HCT116 (cell line): ENCODE data around the gene CFAP54. TPM values are rescaled to one million over a fixed set of nuclear protein-coding genes. Genes with fewer than 3 reads are reported as not detected.

Experiments used
- ATAC-seq: fragments of 200-7000 bp; cut with Tn5 transposase; 2 replicates; pipeline ENCODE4 v1.9.1; 2020; ENCODE audit warnings: mild to moderate bottlenecking, moderate library complexity
- BruUV-seq: library from RNA; stranded (reverse); fragments of 400-500 nt; replicated peaks from 2 replicates; lab custom pipeline; 2021; lab: Mats Ljungman, UMichigan
- CTCF ChIA-PET: fragments of 300-600 bp; sonication (Branson Sonifier 250); formaldehyde crosslinking; loops from one replicate; lab custom pipeline; 2021; ENCODE audit warnings: antibody characterized with exemption; lab: Charles Lee
- POLR2A ChIA-PET: fragments of 300-600, 350-600 bp; sonication (Branson Sonifier 250); formaldehyde crosslinking; loops from one replicate; lab custom pipeline; 2021; ENCODE audit warnings: antibody characterized with exemption; lab: Charles Lee
- RAD21 ChIA-PET, 2 experiments: fragments of 300-600 bp; sonication (Branson Sonifier 250); formaldehyde crosslinking; loops; one replicate each; lab custom pipeline; 2023; ENCODE audit warnings: low total read pairs in 2 of 2; ENCODE audit not compliant: uncharacterized antibody in 2 of 2, unreplicated experiment in 2 of 2, low non-redundant PET in 1 of 2; lab: Charles Lee
- DNase-seq: peaks from one replicate; pipeline ENCODE4 v3.0.0-alpha.2; 2010; ENCODE audit warnings: low read depth, low spot score
- H2AFZ ChIP-seq: fragments of 200-600 bp; shearing (Covaris generic), sonication (generic); 2 replicates; pipeline ENCODE4 v1.6.1; 2017; ENCODE audit warnings: low read depth, mixed run types, mixed read lengths, antibody characterized with exemption, low read length; ENCODE audit not compliant: poor library complexity, severe bottlenecking
- H3K27ac ChIP-seq: 2 replicates; pipeline ENCODE4 v1.5.1; 2012; ENCODE audit warnings: low read depth, low read length
- H3K27me3 ChIP-seq: fragments of 200-600 bp; sonication (generic); 2 replicates; pipeline ENCODE4 v1.6.1; 2016; ENCODE audit warnings: mixed run types, low read length, mixed read lengths; ENCODE audit not compliant: insufficient read depth
- H3K36me3 ChIP-seq, 2 experiments: fragments of 200-500 bp in 1 of 2; fragments of 200-600 bp in 1 of 2; sonication (Bioruptor generic) in 1 of 2; sonication (generic) in 1 of 2; 2 replicates each; pipeline versions ENCODE4 v1.5.1 to v1.6.1; 2014 to 2016; ENCODE audit warnings: low read length in 2 of 2, inconsistent platforms in 1 of 2, mixed read lengths in 1 of 2, mixed run types in 1 of 2; ENCODE audit not compliant: insufficient read depth in 2 of 2, control insufficient read depth in 1 of 2
- H3K4me1 ChIP-seq, 2 experiments: fragments of 200-600 bp in 1 of 2; sonication (generic) in 1 of 2; 2 replicates each; pipeline versions ENCODE4 v1.5.1 to v1.6.1; 2012 to 2017; ENCODE audit warnings: low read length in 2 of 2, inconsistent platforms in 1 of 2, mild to moderate bottlenecking in 1 of 2, mixed read lengths in 1 of 2, mixed run types in 1 of 2, moderate library complexity in 1 of 2; ENCODE audit not compliant: insufficient read depth in 2 of 2, control insufficient read depth in 1 of 2
- H3K4me2 ChIP-seq: fragments of 200-600 bp; sonication (generic); 2 replicates; pipeline ENCODE4 v1.6.1; 2017; ENCODE audit warnings: mixed run types, low read length, mixed read lengths
- H3K4me3 ChIP-seq, 2 experiments: fragments of 200-600 bp in 1 of 2; sonication (generic) in 1 of 2; replicated peaks in 1 of 2; 2 replicates each; pipeline ENCODE4 v1.5.1; 2011 to 2016; ENCODE audit warnings: low read length in 2 of 2, control low read depth in 1 of 2, low read depth in 1 of 2, mild to moderate bottlenecking in 1 of 2, mixed read lengths in 1 of 2, mixed run types in 1 of 2
- H3K79me2 ChIP-seq: fragments of 200-600 bp; sonication (generic); 2 replicates; pipeline ENCODE4 v1.6.1; 2017; ENCODE audit warnings: mild to moderate bottlenecking, mixed run types, low read length, moderate library complexity, mixed read lengths; ENCODE audit not compliant: insufficient read depth
- H3K9ac ChIP-seq: fragments of 200-600 bp; sonication (generic); 2 replicates; pipeline ENCODE4 v1.6.1; 2016; ENCODE audit warnings: low read length, mixed read lengths
- H3K9me2 ChIP-seq: fragments of 200-600 bp; sonication (generic), shearing (Covaris generic); 2 replicates; pipeline ENCODE4 v1.6.1; 2017; ENCODE audit warnings: mixed run types, mild to moderate bottlenecking, moderate library complexity; ENCODE audit not compliant: insufficient read depth
- H3K9me3 ChIP-seq, 2 experiments: fragments of 200-500 bp in 1 of 2; fragments of 200-600 bp in 1 of 2; sonication (Bioruptor generic) in 1 of 2; sonication (generic) in 1 of 2; 2 replicates each; pipeline ENCODE4 v1.6.1; 2014 to 2017; ENCODE audit warnings: low read length in 2 of 2, mixed read lengths in 2 of 2, inconsistent platforms in 1 of 2, low read depth in 1 of 2, mild to moderate bottlenecking in 1 of 2, mixed run types in 1 of 2, moderate library complexity in 1 of 2; ENCODE audit not compliant: control insufficient read depth in 1 of 2, insufficient read depth in 1 of 2
- H4K20me1 ChIP-seq: fragments of 200-600 bp; sonication (generic), shearing (Covaris generic); 2 replicates; pipeline ENCODE4 v1.6.1; 2017; ENCODE audit warnings: mixed run types, mild to moderate bottlenecking, moderate library complexity; ENCODE audit not compliant: insufficient read depth
- CEBPB ChIP-seq: IDR thresholded peaks from 2 replicates; pipeline ENCODE4 v1.6.1; 2012; ENCODE audit warnings: low read depth
- EZH2 ChIP-seq: fragments of 200-600 bp; sonication (generic); IDR thresholded peaks from 2 replicates; pipeline ENCODE4 v1.6.1; 2017; ENCODE audit warnings: antibody characterized with exemption, mixed run types
- EZH2phosphoT487 ChIP-seq: fragments of 200-600 bp; IDR thresholded peaks from 2 replicates; pipeline ENCODE4 v1.6.1; 2018; ENCODE audit warnings: antibody characterized with exemption, borderline replicate concordance
- JUND ChIP-seq: IDR thresholded peaks from 2 replicates; pipeline ENCODE4 v1.6.1; 2012
- POLR2AphosphoS5 ChIP-seq: IDR thresholded peaks from 2 replicates; pipeline ENCODE4 v1.6.1; 2011; ENCODE audit warnings: mild to moderate bottlenecking, low read depth, low read length, moderate library complexity
- SIN3A ChIP-seq: IDR thresholded peaks from 2 replicates; pipeline ENCODE4 v1.6.1; 2012; ENCODE audit warnings: low read depth
- SP1 ChIP-seq: IDR thresholded peaks from 2 replicates; pipeline ENCODE4 v1.6.1; 2012; ENCODE audit warnings: low read depth
- intact Hi-C: fragments of 100-400 bp; cut with micrococcal nuclease; formaldehyde crosslinking; loops from 2 replicates; pipeline ENCODE4 v1.10.0; 2022
- total RNA-seq: library from RNA; stranded (reverse); gene quantifications from one replicate; pipeline ENCODE4 v1.2.1, GENCODE V29; 2021; ENCODE audit not compliant: unreplicated experiment
- TF ChIP-seq, protein P1 (sequence below): IDR thresholded peaks from 2 replicates; pipeline ENCODE4 v1.6.1; 2011; ENCODE audit warnings: mild to moderate bottlenecking, low read length, moderate library complexity; ENCODE audit not compliant: insufficient replicate concordance; ENCODE audit errors: extremely low read depth
- TF ChIP-seq, protein P2 (sequence below): IDR thresholded peaks from 2 replicates; pipeline ENCODE4 v1.6.1; 2012; ENCODE audit warnings: low read depth
- TF ChIP-seq, protein P3 (sequence below): IDR thresholded peaks from 2 replicates; pipeline ENCODE4 v1.6.1; 2012

Gene CFAP54
- total RNA-seq, 1 experiment from 2014 or later, result 0.25 TPM

DNA sequence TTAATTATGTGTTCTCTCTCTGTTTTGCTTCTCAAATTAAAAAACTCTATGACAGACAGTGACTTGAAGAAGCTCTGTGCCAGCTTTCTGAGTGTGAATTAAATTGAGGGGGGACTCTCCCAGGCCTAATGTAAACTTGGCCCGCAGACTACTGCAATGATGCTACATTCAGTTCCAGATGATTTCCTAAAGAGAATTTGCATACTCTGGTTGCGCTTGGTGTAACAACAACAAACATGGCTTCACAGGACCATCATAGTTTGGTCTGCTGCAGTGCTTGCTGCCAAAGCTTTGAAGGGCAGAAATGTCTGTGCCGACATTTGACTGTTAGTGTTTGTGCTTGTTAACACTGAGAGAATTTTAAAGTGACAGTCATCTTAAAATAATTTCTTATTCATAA, 25.0 kb downstream of the CFAP54 start:
- no peaks in the 10 kb centered on the region for H3K9me3 ChIP-seq
- H3K36me3 ChIP-seq, result no peaks in the 10 kb centered on the region
- intact Hi-C loops, result no loop called here
- H3K4me2 ChIP-seq, result no peak overlapping the region
- H4K20me1 ChIP-seq, result no peaks in the 10 kb centered on the region
- no peak overlapping the region for H3K4me3 ChIP-seq
- BruUV-seq, result no TSS peak
- no peaks in the 10 kb centered on the region for H3K4me1 ChIP-seq
- ChIA-PET POLR2A (no interaction called here), CTCF (no interaction called here), RAD21 (no interaction called here)
- DNase-seq (no peak), ATAC-seq (no peak)
- H3K79me2 ChIP-seq, result no peaks in the 10 kb centered on the region
- H3K9me2 ChIP-seq, result no peaks in the 10 kb centered on the region
- H2AFZ ChIP-seq, result no peak overlapping the region
- H3K27ac ChIP-seq, result no peak overlapping the region
- no peaks in the 10 kb centered on the region for H3K27me3 ChIP-seq
- TF ChIP-seq CEBPB (no peak), EZH2 (no peak), SP1 (no peak), POLR2AphosphoS5 (no peak), SIN3A (no peak), JUND (no peak), EZH2phosphoT487 (no peak)
- TF ChIP-seq, protein P1, sequence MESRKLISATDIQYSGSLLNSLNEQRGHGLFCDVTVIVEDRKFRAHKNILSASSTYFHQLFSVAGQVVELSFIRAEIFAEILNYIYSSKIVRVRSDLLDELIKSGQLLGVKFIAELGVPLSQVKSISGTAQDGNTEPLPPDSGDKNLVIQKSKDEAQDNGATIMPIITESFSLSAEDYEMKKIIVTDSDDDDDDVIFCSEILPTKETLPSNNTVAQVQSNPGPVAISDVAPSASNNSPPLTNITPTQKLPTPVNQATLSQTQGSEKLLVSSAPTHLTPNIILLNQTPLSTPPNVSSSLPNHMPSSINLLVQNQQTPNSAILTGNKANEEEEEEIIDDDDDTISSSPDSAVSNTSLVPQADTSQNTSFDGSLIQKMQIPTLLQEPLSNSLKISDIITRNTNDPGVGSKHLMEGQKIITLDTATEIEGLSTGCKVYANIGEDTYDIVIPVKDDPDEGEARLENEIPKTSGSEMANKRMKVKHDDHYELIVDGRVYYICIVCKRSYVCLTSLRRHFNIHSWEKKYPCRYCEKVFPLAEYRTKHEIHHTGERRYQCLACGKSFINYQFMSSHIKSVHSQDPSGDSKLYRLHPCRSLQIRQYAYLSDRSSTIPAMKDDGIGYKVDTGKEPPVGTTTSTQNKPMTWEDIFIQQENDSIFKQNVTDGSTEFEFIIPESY, result no peak
- TF ChIP-seq, protein P2, sequence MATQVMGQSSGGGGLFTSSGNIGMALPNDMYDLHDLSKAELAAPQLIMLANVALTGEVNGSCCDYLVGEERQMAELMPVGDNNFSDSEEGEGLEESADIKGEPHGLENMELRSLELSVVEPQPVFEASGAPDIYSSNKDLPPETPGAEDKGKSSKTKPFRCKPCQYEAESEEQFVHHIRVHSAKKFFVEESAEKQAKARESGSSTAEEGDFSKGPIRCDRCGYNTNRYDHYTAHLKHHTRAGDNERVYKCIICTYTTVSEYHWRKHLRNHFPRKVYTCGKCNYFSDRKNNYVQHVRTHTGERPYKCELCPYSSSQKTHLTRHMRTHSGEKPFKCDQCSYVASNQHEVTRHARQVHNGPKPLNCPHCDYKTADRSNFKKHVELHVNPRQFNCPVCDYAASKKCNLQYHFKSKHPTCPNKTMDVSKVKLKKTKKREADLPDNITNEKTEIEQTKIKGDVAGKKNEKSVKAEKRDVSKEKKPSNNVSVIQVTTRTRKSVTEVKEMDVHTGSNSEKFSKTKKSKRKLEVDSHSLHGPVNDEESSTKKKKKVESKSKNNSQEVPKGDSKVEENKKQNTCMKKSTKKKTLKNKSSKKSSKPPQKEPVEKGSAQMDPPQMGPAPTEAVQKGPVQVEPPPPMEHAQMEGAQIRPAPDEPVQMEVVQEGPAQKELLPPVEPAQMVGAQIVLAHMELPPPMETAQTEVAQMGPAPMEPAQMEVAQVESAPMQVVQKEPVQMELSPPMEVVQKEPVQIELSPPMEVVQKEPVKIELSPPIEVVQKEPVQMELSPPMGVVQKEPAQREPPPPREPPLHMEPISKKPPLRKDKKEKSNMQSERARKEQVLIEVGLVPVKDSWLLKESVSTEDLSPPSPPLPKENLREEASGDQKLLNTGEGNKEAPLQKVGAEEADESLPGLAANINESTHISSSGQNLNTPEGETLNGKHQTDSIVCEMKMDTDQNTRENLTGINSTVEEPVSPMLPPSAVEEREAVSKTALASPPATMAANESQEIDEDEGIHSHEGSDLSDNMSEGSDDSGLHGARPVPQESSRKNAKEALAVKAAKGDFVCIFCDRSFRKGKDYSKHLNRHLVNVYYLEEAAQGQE, result no peak
- TF ChIP-seq, protein P3, sequence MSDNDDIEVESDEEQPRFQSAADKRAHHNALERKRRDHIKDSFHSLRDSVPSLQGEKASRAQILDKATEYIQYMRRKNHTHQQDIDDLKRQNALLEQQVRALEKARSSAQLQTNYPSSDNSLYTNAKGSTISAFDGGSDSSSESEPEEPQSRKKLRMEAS, result no peak
- H3K9ac ChIP-seq, result no peak overlapping the region
